HG02798 (cell line): ENCODE measurements around the gene HMGXB3.

Experiments
- ATAC-seq: cut with Tn5 transposase; IDR thresholded peaks from one replicate; pipeline ENCODE4 v1.9.1; 2021; ENCODE audit warnings: mild to moderate bottlenecking; ENCODE audit not compliant: unreplicated experiment, poor library complexity

Gene HMGXB3

GRCh38 chr5:150064681-150065220, 64.2 kb downstream of the HMGXB3 start:
- ATAC-seq = no peak

- no peak for ATAC-seq
These were observed 64.8 kb downstream of the HMGXB3 start for GRCh38 chr5:150065346-150065745.

- ATAC-seq = no peak
These were observed 65.3 kb downstream of the HMGXB3 start for GRCh38 chr5:150065886-150066285.

- no peak for ATAC-seq
These were observed 65.9 kb downstream of the HMGXB3 start for GRCh38 chr5:150066436-150066835.

GRCh38 chr5:150066901-150067396, 66.4 kb downstream of the HMGXB3 start:
- no peak for ATAC-seq

GRCh38 chr5:150067405-150067960, 66.9 kb downstream of the HMGXB3 start:
- ATAC-seq = no peak

- ATAC-seq = no peak
These were observed 67.5 kb downstream of the HMGXB3 start for GRCh38 chr5:150068071-150068470.

- ATAC-seq = no peak
These were observed 67.9 kb downstream of the HMGXB3 start for GRCh38 chr5:150068472-150068871.

GRCh38 chr5:150068961-150069645, 68.6 kb downstream of the HMGXB3 start:
- ATAC-seq = no peak

GRCh38 chr5:150069672-150070627, 69.4 kb downstream of the HMGXB3 start:
- no peak for ATAC-seq

- no peak for ATAC-seq
These were observed 70.3 kb downstream of the HMGXB3 start for GRCh38 chr5:150070821-150071220.

GRCh38 chr5:150073086-150073625, 72.6 kb downstream of the HMGXB3 start:
- no peak for ATAC-seq

GRCh38 chr5:150073677-150074076, 73.1 kb downstream of the HMGXB3 start:
- no peak for ATAC-seq

- no peak for ATAC-seq
These were observed 74.7 kb downstream of the HMGXB3 start for GRCh38 chr5:150075233-150075632.

GRCh38 chr5:150075806-150076205, 75.3 kb downstream of the HMGXB3 start:
- ATAC-seq = no peak

GRCh38 chr5:150077060-150077459, 76.5 kb downstream of the HMGXB3 start:
- ATAC-seq = no peak

- ATAC-seq = no peak
These were observed 77.7 kb downstream of the HMGXB3 start for GRCh38 chr5:150077996-150078801.

- ATAC-seq = no peak
These were observed 78.5 kb downstream of the HMGXB3 start for GRCh38 chr5:150078802-150079689.
